OCI-LY1 (cell line): Measurements from ENCODE around the gene CUBN.

Experiments
- H2AFZ ChIP-seq: fragments of 200-600 bp; sonication (generic), shearing (Covaris generic); 2 replicates; pipeline ENCODE4 v1.6.0; 2014; ENCODE audit warnings: antibody characterized with exemption, mild to moderate bottlenecking, low read length
- H3F3A ChIP-seq: fragments of 200-600 bp; sonication (generic), shearing (Covaris generic); 2 replicates; pipeline ENCODE4 v1.6.0; 2014; ENCODE audit warnings: mild to moderate bottlenecking, antibody characterized with exemption, low read length, moderate library complexity; ENCODE audit not compliant: insufficient read depth
- H3K27ac ChIP-seq: fragments of 200-600 bp; sonication (generic); 2 replicates; pipeline ENCODE4 v1.5.1; 2014; ENCODE audit warnings: low read length, mixed run types, mild to moderate bottlenecking, low read depth; ENCODE audit not compliant: poor library complexity, severe bottlenecking
- H3K27me3 ChIP-seq: fragments of 200-600 bp; sonication (generic); 2 replicates; pipeline ENCODE4 v1.6.0; 2014; ENCODE audit warnings: antibody characterized with exemption, mild to moderate bottlenecking, low read length, moderate library complexity; ENCODE audit not compliant: insufficient read depth
- H3K36me3 ChIP-seq: fragments of 200-600 bp; sonication (generic); 2 replicates; pipeline ENCODE4 v1.6.1; 2014; ENCODE audit warnings: mild to moderate bottlenecking, antibody characterized with exemption, low read length, moderate library complexity, mixed read lengths; ENCODE audit not compliant: insufficient read depth
- H3K4me1 ChIP-seq: fragments of 200-600 bp; sonication (generic); 2 replicates; pipeline ENCODE4 v1.5.1; 2014; ENCODE audit warnings: mild to moderate bottlenecking, low read length, moderate library complexity; ENCODE audit not compliant: insufficient read depth, severe bottlenecking
- H3K4me2 ChIP-seq: fragments of 200-600 bp; sonication (generic), shearing (Covaris generic); 2 replicates; pipeline ENCODE4 v1.6.1; 2014; ENCODE audit warnings: low read length
- H3K4me3 ChIP-seq: fragments of 200-600 bp; sonication (generic); 2 replicates; pipeline ENCODE4 v1.5.1; 2014; ENCODE audit warnings: low read length, low read depth, mild to moderate bottlenecking, mixed read lengths; ENCODE audit not compliant: poor library complexity, severe bottlenecking
- H3K79me2 ChIP-seq: fragments of 200-600 bp; shearing (Covaris generic); 2 replicates; pipeline ENCODE4 v1.6.1; 2016; ENCODE audit warnings: mixed run types, low read length, mixed read lengths; ENCODE audit not compliant: insufficient read depth
- H3K9ac ChIP-seq: fragments of 200-600 bp; sonication (generic), shearing (Covaris generic); 2 replicates; pipeline ENCODE4 v1.6.1; 2014; ENCODE audit warnings: mild to moderate bottlenecking, low read length, mixed read lengths
- H3K9me2 ChIP-seq: fragments of 200-600 bp; sonication (generic), shearing (Covaris generic); 2 replicates; pipeline ENCODE4 v1.6.1; 2014; ENCODE audit warnings: low read depth, mild to moderate bottlenecking, low read length, mixed read lengths
- H3K9me3 ChIP-seq: fragments of 200-600 bp; shearing (Covaris generic); 2 replicates; pipeline ENCODE4 v1.6.1; 2014; ENCODE audit warnings: low read length, mixed read lengths
- H4K20me1 ChIP-seq: fragments of 200-600 bp; sonication (generic), shearing (Covaris generic); 2 replicates; pipeline ENCODE4 v1.6.0; 2016; ENCODE audit warnings: mild to moderate bottlenecking, low read length; ENCODE audit not compliant: insufficient read depth
- EZH2 ChIP-seq: fragments of 200-600 bp; sonication (generic), shearing (Covaris generic); IDR thresholded peaks from 2 replicates; pipeline ENCODE4 v1.8.0; 2017; ENCODE audit warnings: borderline replicate concordance, mixed run types, mild to moderate bottlenecking, antibody characterized with exemption, low read length, moderate library complexity, mixed read lengths
- TF ChIP-seq, protein P1 (sequence below): fragments of 200-600 bp; sonication (generic), shearing (Covaris generic); IDR thresholded peaks from 2 replicates; pipeline ENCODE4 v1.5.1; 2017; ENCODE audit warnings: mild to moderate bottlenecking, antibody characterized with exemption, low read length, moderate library complexity, mixed read lengths

Gene CUBN

DNA sequence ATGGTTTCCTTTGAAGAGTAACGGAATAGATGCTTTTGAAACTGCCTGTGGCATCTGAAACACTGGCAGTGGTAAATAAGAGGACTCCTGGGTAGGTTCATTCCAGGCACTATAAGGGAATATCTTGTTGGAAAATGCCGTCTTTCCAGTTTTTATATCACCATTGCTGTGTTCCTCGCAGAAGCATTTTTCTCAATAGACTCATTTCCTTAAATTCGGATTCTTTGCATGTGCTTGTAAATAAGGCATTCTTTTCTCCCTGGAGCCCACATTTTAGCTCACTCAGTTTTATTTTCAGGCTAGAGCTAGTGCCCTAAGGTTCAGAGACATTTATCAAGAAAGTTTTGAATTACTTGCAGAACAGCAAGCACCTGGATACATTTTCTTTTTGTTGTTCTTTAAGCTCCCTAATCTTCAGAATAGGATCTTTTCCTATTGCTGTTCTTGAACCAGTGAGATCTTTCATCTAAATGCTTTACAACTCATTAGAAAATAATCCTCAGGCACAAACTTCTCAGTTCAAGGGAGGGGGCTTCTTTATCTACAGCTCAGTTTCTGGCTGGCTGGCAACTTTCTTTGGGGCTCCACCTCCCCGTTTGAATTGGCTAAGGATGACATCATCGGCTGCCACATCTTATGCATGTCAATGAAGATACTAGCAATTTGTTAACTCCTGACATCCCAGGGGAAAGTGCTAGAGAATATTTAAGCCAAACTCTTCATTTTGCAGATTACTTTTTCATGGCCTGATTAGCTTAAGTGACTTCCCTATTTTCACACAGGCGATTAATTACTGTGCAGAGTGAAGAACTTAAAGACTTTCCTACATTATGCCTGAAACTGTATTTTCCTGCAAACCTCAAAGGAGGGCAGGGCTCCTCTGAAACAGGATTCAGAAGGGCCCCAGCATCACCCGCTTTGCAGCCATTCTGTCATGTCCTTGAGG is 178.7 kb downstream of the CUBN start:
- no peak overlapping the region for H3K9ac ChIP-seq
- no peak overlapping the region for H3K27ac ChIP-seq
- H3K4me1 ChIP-seq, result no peaks in the 10 kb centered on the region
- H3K9me3 ChIP-seq, result no peaks in the 10 kb centered on the region
- no peaks in the 10 kb centered on the region for H3K27me3 ChIP-seq
- no peaks in the 10 kb centered on the region for H3K36me3 ChIP-seq
- H3K79me2 ChIP-seq, result no peaks in the 10 kb centered on the region
- H3K4me2 ChIP-seq, result no peak overlapping the region
- TF ChIP-seq, protein P1, sequence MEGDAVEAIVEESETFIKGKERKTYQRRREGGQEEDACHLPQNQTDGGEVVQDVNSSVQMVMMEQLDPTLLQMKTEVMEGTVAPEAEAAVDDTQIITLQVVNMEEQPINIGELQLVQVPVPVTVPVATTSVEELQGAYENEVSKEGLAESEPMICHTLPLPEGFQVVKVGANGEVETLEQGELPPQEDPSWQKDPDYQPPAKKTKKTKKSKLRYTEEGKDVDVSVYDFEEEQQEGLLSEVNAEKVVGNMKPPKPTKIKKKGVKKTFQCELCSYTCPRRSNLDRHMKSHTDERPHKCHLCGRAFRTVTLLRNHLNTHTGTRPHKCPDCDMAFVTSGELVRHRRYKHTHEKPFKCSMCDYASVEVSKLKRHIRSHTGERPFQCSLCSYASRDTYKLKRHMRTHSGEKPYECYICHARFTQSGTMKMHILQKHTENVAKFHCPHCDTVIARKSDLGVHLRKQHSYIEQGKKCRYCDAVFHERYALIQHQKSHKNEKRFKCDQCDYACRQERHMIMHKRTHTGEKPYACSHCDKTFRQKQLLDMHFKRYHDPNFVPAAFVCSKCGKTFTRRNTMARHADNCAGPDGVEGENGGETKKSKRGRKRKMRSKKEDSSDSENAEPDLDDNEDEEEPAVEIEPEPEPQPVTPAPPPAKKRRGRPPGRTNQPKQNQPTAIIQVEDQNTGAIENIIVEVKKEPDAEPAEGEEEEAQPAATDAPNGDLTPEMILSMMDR, result no peak
- no peak for TF ChIP-seq EZH2
- no peaks in the 10 kb centered on the region for H3K9me2 ChIP-seq
- H4K20me1 ChIP-seq, result no peaks in the 10 kb centered on the region
- H3F3A ChIP-seq, result no peaks in the 10 kb centered on the region
- H2AFZ ChIP-seq, result no peak overlapping the region
- no peak overlapping the region for H3K4me3 ChIP-seq

DNA sequence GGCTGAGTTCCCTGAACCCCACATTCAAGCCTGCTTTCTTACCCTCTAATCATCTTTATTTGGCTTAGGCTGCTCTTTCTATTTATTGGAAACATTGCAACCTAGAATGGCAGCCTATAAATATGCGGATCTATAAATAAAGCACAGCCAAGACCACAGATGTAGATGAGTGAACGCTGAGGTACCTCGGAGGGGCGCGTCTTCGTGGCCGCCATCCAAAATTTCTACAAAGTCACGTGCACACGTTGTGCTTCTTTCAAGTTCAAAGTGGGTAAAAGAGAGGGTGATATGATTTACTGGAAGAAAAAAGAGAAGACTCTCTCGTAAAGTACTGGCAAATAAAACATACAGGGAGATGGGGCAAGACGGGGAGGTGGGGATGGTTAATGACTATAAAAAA is 179.8 kb downstream of the CUBN start:
- Histone ChIP-seq H3K79me2 (no peaks in the 10 kb centered on the region), H3K4me2 (no peak overlapping the region), H3K27ac (no peak overlapping the region), H3K27me3 (no peaks in the 10 kb centered on the region), H3K4me1 (no peaks in the 10 kb centered on the region), H3F3A (no peaks in the 10 kb centered on the region), H2AFZ (no peak overlapping the region), H3K9me2 (no peaks in the 10 kb centered on the region), H3K36me3 (no peaks in the 10 kb centered on the region), H3K9ac (no peak overlapping the region), H3K4me3 (no peak overlapping the region), H4K20me1 (no peaks in the 10 kb centered on the region), H3K9me3 (no peaks in the 10 kb centered on the region)
- TF ChIP-seq EZH2, result no peak
- TF ChIP-seq, protein P1, result no peak

DNA sequence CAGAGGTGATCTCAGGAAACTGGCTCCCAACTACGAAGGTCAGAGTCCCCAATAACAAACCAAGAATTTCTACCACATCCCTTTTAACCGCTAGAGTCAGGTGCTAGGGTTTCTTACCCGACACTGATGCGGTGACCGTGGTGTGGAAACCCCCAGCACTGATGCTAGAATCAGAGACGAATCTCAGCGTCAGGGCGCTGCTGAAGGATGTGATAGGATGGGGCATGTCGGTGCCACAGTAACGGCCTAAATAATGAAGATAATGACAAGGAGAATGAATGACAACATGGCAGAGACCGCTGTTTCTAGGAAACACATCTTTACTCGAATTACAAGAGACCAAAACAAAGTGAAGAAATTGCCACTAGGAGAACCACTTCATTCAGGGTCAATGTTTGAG is 181.2 kb downstream of the CUBN start:
- no peaks in the 10 kb centered on the region for H3K4me1 ChIP-seq

More for the DNA sequence above, 181.2 kb downstream of the CUBN start:
- H3K9ac ChIP-seq, result no peak overlapping the region
- no peaks in the 10 kb centered on the region for H3K9me3 ChIP-seq
- H3K4me3 ChIP-seq, result no peak overlapping the region
- H3F3A ChIP-seq, result no peaks in the 10 kb centered on the region
- H3K4me2 ChIP-seq, result no peak overlapping the region
- H3K27ac ChIP-seq, result no peak overlapping the region
- no peaks in the 10 kb centered on the region for H4K20me1 ChIP-seq
- no peaks in the 10 kb centered on the region for H3K79me2 ChIP-seq
- H2AFZ ChIP-seq, result no peak overlapping the region
- H3K27me3 ChIP-seq, result no peaks in the 10 kb centered on the region
- H3K36me3 ChIP-seq, result no peaks in the 10 kb centered on the region
- TF ChIP-seq, protein P1, result no peak
- no peak for TF ChIP-seq EZH2
- no peaks in the 10 kb centered on the region for H3K9me2 ChIP-seq
